Activated CD4-positive, alpha-beta T cell treated with anti-CD3 and anti-CD28 coated beads, Interleukin-10, Interleukin-2, amounts not matched to agents 100 ng/mL and 50 ng/mL, durations not matched to agents 16 hours and 8 hours (primary cell): Measurements from ENCODE around the gene RNASET2.
"Not testable (repeated sequence)": the region's sequence is repeated elsewhere in the genome, so short reads cannot be mapped to it uniquely, and the experiment has no call there.

Source experiments
- DNase-seq: peaks from one replicate; pipeline ENCODE4 v3.0.0-alpha.2; 2020

Gene RNASET2

GRCh38 chr6:166925141-166925996, 31.0 kb downstream of the RNASET2 start:
- DNase-seq, result no peak

DNA sequence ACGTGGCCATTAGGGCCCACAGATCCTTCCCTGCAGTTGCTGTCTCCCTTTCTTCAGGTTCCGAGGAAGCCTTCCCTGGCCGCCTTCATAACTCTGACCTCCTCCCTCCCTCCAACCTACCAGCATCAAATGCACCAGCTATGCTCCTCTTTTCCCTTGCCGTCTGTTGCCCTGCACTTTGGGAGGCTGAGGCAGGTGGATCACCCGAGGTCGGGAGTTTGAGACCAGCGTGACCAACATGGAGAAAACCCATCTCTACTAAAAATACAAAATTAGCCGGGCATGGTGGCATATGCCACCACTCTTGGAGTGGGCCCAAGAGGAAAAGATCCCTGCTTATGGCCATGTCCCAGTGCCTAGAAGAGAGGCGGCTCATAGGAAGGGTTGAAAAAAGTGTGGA, 31.8 kb downstream of the RNASET2 start:
- no peak for DNase-seq

- DNase-seq, result no peak
Measured at GRCh38 chr6:166922937-166923336, 33.4 kb downstream of the RNASET2 start.

GRCh38 chr6:166921570-166921969, 34.8 kb downstream of the RNASET2 start:
- DNase-seq, result no peak

DNA sequence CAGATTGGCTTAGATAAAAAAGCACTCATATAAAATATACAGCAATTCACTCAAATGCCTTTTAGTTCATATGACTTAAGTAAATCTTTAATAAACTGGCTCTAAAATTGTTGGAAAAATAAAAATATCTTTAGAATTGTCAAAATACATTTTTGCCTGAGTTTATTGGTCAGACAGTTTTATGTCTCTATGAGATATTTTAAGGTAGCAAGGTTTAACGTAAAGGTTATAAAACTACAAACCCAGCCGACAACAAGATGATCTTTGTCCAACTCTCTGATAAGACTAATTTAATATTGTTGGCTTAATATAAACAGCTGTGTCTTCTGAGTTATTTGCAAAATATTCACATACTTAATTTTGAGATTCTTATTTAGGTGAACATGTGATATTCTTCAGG, 39.5 kb downstream of the RNASET2 start:
- no peak for DNase-seq

GRCh38 chr6:166915484-166915883, 40.9 kb downstream of the RNASET2 start:
- DNase-seq, result not testable (repeated sequence)

- DNase-seq, result not testable (repeated sequence)
Measured at GRCh38 chr6:166914952-166915351, 41.4 kb downstream of the RNASET2 start.

DNA sequence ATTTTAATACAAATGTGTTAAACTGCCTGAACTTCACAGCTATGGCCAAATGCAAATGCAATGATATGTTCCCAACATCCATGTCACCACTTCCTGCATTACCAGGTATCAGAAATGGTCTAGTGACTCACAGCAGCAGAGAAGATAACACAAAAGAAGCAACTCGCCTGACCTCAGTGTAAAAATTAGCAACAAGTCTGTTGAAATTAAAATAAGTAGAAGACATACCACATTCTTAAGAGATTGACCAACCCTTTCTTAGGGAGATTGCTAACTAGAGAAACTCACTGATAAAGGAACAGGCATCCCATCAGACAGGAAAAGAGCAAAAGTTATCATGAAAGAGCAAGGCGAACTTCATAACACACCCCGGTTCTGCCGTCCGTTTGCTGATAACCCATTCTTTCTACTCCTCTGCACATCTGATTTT, 45.1 kb downstream of the RNASET2 start:
- peak; percentile 24 for DNase-seq

DNA sequence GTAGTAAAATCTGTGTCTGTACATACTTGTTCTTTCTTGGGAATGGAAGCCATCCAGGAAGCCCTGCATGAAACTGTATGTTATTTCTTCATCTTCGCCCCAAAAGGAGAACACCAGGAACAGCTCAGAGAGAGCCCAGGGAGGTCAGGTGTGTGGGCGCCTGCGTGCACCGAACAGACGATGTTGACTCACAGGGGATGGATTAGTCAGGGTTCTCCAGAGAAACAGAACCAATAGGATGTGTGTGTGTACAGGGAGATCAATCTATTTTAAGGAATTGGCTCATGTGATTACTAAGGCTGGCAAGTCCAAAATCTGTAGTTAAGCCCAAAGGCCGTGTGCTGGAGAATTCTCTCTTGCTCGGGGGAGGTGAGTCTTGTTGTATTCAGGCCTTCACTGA, 45.7 kb downstream of the RNASET2 start:
- no peak for DNase-seq

DNA sequence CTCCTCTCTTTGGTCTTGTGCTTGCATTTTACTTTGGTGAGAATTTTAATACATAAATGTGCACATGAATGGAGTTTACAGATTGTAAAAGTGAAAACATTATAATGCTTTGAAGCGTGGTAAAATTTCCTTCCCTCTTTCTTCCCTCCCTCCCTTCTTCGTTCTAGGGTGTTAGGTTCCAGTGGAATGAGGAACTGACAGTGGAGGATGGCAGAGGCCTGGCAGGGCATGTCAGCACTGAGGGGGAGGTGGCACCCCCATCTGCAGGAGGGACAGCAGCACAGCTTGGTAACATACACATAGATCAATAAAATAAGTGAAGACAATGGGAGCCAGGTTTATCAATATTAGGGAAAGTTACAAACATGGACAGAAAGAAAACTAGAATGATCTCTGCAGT, 47.5 kb downstream of the RNASET2 start:
- DNase-seq, result no peak

- no peak for DNase-seq
Measured at GRCh38 chr6:166907871-166908806, 48.2 kb downstream of the RNASET2 start.

GRCh38 chr6:166907373-166907841, 48.9 kb downstream of the RNASET2 start:
- DNase-seq, result peak; percentile 27

GRCh38 chr6:166906376-166907044, 49.8 kb downstream of the RNASET2 start:
- no peak for DNase-seq

- DNase-seq, result no peak
Measured at GRCh38 chr6:166905505-166906134, 50.7 kb downstream of the RNASET2 start.

GRCh38 chr6:166905013-166905412, 51.3 kb downstream of the RNASET2 start:
- no peak for DNase-seq

- DNase-seq, result no peak
Measured at GRCh38 chr6:166904101-166904746, 52.1 kb downstream of the RNASET2 start.

DNA sequence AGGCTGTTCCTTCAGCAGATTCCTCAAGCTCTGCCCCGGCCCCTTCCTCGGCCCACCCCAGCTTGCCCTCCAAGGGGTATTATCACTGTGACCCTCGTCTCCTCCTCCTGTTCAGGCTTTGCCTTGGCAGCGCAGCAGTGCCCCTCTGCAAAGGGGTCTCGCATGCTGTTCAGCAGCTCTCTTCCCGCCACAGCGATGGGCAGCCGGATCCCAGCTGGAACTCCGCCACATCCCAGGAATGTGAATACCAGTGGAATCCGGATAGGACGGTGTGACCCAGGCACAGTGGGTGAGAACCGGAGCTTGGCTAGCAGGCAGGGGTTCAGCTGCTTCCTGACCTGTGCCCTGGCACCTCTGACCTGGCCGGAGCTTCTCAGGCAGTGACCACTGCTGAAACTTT, 52.9 kb downstream of the RNASET2 start:
- DNase-seq, result no peak

GRCh38 chr6:166903027-166903426, 53.3 kb downstream of the RNASET2 start:
- DNase-seq, result no peak

GRCh38 chr6:166902211-166902755, 54.1 kb downstream of the RNASET2 start:
- no peak for DNase-seq

GRCh38 chr6:166901626-166902025, 54.7 kb downstream of the RNASET2 start:
- DNase-seq, result no peak

DNA sequence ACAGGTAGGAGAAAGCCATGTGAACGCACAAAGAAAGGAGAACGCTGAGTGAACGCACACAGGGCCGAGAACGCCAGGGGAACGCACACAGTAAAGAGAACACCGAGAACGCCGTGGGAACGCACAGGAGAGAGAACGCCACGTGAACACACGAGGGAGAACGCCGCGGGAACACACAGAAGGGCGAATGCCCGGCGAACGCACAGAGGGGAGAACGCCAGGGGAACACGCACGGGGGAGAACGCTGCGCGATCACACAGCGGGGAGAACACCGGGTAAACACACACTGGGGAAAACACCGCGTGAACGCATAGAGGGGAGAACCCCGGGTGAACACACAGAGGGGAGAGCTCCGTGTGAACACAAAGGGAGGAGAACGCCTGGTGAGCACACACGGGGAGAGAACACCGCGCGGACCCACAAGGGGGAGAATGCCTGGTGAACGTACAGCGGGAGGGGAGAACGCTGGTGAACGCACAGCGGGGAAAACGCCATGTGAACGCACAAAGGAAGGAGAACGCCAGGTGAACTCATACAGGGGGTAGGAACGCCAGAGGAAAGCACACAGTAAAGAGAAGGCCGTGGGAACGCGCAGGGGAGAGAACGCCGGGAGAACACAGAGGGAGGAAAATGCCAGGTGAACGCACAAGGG, 55.3 kb downstream of the RNASET2 start:
- no peak for DNase-seq
